ENCODE results near the gene NPL.

NPL gene

GRCh38 chr1:182789138-182790076 lies at the start of gene NPL:
TSS of gene NPL (plus strand) at chr1:182789773. CDS start at chr1:182794372, 4,599 bp downstream.
- DNase-seq (ENCODE audit: low spot score): peak; percentile 54

GRCh38 chr1:182740120-182740519 lies 49.5 kb upstream of the NPL start:
- no peak for DNase-seq (ENCODE audit: low spot score)

- DNase-seq (ENCODE audit: low spot score): no peak
Observed at GRCh38 chr1:182742780-182743179, 46.8 kb upstream of the NPL start.

GRCh38 chr1:182752077-182752988 lies 37.2 kb upstream of the NPL start:
- no peak for DNase-seq (ENCODE audit: low spot score)

- DNase-seq (ENCODE audit: low spot score): no peak
Observed at GRCh38 chr1:182754087-182754486, 35.5 kb upstream of the NPL start.

- no peak for DNase-seq (ENCODE audit: low spot score)
Observed at GRCh38 chr1:182754543-182755314, 34.8 kb upstream of the NPL start.

GRCh38 chr1:182755632-182756031 lies 33.9 kb upstream of the NPL start:
- DNase-seq (ENCODE audit: low spot score): no peak

- no peak for DNase-seq (ENCODE audit: low spot score)
Observed at GRCh38 chr1:182756423-182756822, 33.1 kb upstream of the NPL start.

GRCh38 chr1:182761396-182762395 lies 27.9 kb upstream of the NPL start:
- no peak for DNase-seq (ENCODE audit: low spot score)

GRCh38 chr1:182762536-182762935 lies 27.0 kb upstream of the NPL start:
- no peak for DNase-seq (ENCODE audit: low spot score)

- DNase-seq (ENCODE audit: low spot score): no peak
Observed at GRCh38 chr1:182764029-182764727, 25.4 kb upstream of the NPL start.

GRCh38 chr1:182765391-182765790 lies 24.2 kb upstream of the NPL start:
- no peak for DNase-seq (ENCODE audit: low spot score)

- DNase-seq (ENCODE audit: low spot score): no peak
Observed at GRCh38 chr1:182766050-182766449, 23.5 kb upstream of the NPL start.

GRCh38 chr1:182766881-182767645 lies 22.5 kb upstream of the NPL start:
- no peak for DNase-seq (ENCODE audit: low spot score)

- no peak for DNase-seq (ENCODE audit: low spot score)
Observed at GRCh38 chr1:182768963-182769362, 20.6 kb upstream of the NPL start.

- no peak for DNase-seq (ENCODE audit: low spot score)
Observed at GRCh38 chr1:182770232-182770631, 19.3 kb upstream of the NPL start.

GRCh38 chr1:182771187-182771984 lies 18.2 kb upstream of the NPL start:
- no peak for DNase-seq (ENCODE audit: low spot score)

GRCh38 chr1:182777386-182777785 lies 12.2 kb upstream of the NPL start:
- no peak for DNase-seq (ENCODE audit: low spot score)

Measured in HuH-7.5 (cell line).